ENCODE results near the gene SLC25A25.

DNA sequence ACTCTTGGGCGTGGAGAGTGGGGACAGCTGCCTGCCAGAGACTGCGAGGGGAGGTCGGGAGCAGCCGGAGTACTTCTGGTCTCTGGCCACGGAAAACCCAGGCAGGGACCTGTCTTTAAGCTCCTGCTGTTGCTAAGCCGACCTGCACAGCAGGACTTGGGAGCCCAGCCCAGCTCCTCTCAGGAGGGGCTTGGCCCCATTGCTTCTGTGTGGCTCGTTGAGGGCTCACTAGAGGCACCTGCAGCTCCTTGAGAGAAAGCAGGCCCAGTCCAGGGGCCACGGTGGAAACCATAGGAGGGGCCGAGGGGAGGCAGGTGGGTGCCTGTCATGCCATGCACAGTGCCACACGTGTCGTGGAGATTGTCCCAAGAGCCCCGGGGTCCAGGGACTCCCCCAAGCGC is 77.9 kb downstream of the SLC25A25 start:
- no peak for TF ChIP-seq CTCF (IDR thresholded peaks at IDR 0.05)
- no peak for TF ChIP-seq POLR2A (IDR thresholded peaks at IDR 0.05)

All from adrenal gland (tissue), 5 donors.